OCI-LY1 (cell line): ENCODE data around the gene USP13.

Experiments used
- CTCF ChIP-seq: fragments of 200-600 bp; sonication (generic), shearing (Covaris generic); IDR thresholded peaks from 2 replicates; pipeline ENCODE4 v1.5.1; 2017; ENCODE audit warnings: mild to moderate bottlenecking, antibody characterized with exemption, low read length, moderate library complexity, mixed read lengths
- EZH2 ChIP-seq: fragments of 200-600 bp; sonication (generic), shearing (Covaris generic); IDR thresholded peaks from 2 replicates; pipeline ENCODE4 v1.8.0; 2017; ENCODE audit warnings: borderline replicate concordance, mixed run types, mild to moderate bottlenecking, antibody characterized with exemption, low read length, moderate library complexity, mixed read lengths

- TF ChIP-seq EZH2 (no peak), CTCF (no peak)
Observed at GRCh38 chr3:179807588-179807987, 154.7 kb downstream of the USP13 start.
